Limb (tissue), 2 donors: ENCODE results near the gene UROC1.

Experiments used
- DNase-seq, 2 donors: peaks; one replicate each; pipeline ENCODE4 v3.0.0-alpha.2; 2016; ENCODE audit errors: extremely low spot score in 2 of 2

UROC1 gene

DNA sequence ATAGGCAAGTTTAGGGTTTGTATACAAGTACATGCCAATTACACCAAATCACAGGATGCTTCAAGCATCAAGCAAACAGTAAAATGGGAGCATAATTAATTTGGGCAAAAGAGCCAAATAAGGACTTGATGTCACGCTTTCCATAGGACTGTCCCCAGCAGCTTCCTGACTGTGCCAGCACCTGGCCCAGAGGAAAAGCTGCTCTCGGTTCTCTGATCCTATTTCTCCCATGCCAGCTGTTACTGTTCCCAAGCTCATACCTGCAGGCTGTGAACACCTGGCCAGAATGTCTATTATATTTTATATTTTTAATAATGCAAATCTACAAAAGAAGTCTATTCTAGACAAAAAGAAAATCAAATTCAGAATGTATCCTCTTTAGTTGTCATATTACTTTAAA lies 54.1 kb downstream of the UROC1 start:
- DNase-seq = no peak

DNA sequence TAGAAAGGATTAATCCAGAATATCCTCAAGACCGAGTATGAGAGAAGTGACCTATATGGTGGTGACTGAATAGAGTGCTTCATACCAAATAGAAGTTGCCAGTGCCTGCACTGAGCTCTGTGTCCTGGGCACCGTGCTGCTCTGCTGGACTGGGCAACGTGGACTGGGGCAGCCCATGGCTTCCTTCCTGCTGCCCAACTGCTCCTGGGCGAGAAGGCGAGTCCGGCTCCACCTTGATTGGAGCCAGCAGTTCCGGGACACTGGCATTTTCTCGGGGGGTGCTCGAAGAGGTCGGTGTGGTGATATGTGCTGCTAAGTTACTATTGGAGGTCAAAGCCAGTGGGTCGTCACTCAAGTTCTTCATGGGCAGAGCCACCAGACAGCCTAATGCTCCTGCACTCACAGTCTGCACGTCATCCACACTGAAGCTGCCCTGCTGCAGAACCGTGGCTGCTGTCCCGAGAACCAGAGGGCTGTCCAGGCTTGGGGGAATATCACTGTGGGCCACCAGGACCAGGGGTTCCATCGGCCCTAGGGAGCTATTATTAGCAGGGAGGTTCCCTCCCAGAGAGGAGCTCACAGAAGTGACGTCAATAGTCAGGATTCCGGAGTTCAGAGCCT lies 56.0 kb downstream of the UROC1 start:
- DNase-seq = no peak

DNA sequence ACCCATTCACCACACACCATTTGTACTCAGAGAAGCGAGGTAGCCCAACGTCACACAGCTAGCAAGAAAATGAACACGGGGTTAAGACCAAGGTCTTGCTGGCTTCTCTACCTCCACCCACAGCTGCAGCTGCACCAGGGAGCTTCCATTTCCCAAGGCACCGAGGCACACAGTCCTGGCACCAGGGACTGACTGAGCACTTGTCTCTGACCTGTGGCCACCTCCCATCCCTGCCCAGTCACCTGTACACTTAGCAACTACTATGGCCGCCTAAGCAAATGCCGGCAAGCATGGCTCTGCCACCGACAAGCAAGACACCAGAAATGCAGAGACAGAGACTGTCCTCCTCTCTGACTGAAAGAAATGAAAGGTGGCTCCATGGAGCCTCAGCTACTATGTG lies 57.2 kb downstream of the UROC1 start:
- DNase-seq = no peak

DNA sequence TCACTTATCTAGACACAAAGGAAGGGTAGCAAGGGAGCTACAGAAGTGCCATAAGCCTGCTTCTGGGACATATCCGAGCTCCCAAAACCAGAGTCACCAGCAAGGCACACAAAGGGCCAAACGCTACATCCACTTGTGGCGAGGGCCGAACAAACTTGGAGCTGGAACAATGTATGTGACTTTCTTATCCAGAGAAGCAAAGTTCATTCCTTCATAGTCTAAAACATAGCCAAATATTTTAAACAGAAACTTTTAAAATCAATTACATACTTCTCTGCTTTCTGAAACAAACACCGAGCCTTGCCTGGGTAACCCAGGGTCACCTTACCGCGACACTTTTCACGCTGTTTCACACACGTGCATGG lies 57.8 kb downstream of the UROC1 start:
- DNase-seq = no peak

DNA sequence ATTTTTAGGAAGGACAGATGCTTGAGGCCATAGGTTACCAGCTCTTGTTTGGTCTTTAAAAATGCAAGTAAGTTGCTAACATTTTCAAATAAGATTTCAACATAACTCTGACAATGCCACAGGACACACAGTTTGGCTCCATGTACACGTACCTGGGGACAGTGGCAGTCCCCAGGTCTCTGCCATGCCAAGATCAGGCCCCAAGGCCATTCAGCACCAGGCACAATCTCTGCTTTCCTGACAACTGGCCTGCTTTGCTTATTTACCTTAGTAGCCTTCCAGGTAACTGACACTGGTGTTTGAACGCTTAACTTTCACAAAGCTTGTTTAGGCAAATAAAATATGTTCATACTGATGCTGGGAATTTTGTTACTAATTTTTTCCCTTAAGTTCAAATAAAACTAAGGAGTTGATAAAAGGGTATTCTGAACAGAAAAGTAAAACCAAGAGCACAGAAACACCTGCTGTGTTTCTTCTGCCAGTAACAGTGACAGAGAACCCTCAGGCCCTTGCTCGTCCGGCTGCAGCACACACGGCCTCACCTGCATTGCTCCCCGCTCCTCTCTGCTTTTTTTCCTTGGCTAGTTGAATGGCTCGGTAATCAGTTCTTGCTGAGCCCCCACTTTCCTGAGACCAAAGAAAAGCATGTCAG lies 58.3 kb downstream of the UROC1 start:
- DNase-seq = no peak

DNA sequence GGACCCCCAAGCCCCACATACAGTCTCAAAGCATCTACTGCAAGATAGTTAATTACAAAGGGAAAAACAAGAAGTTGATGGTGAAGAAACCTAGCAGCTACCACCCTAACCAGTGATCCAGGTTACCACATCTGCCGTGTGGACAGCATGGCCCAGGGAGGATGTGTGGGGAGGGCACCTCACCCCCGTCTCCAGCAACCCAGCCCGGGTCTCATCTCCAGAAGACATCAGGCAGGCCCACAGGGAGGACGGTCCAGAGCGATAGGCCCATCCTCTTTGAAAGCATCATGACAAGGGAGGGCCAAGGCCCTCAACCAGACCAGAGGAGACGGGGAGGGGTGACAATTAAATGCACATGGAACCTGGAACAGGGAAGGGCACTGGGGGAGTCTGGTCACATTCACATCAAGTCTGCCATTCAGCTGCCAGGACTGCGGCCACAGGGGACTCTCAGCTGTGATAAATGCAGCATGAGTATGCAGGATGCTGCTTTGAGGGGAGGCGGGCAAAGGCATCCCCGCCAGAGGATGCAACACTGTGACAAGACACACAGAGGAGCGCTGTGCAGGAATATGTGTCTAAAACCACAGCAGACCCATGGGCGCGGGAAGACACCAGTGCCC lies 60.7 kb downstream of the UROC1 start:
- DNase-seq = no peak

DNA sequence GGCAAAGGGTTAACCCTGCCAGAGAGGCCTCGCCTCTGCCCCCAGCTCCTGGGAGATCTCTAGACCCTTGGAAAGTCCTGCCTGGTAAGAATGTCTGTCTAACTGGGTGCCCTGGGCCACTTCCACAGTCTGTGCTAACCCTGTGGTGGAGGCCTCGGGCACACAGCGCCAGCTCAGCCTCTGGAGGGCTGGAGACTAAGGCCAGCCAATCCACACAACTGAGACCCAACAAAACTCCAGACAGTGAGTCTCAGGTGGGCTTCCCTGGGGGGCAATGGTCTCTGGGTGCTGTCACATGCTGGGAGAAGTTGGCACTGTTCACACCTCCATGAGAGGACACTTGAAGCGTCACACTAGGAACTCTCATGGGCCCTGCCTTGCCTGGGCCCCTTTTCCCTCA lies 61.4 kb downstream of the UROC1 start:
- no peak for DNase-seq

DNA sequence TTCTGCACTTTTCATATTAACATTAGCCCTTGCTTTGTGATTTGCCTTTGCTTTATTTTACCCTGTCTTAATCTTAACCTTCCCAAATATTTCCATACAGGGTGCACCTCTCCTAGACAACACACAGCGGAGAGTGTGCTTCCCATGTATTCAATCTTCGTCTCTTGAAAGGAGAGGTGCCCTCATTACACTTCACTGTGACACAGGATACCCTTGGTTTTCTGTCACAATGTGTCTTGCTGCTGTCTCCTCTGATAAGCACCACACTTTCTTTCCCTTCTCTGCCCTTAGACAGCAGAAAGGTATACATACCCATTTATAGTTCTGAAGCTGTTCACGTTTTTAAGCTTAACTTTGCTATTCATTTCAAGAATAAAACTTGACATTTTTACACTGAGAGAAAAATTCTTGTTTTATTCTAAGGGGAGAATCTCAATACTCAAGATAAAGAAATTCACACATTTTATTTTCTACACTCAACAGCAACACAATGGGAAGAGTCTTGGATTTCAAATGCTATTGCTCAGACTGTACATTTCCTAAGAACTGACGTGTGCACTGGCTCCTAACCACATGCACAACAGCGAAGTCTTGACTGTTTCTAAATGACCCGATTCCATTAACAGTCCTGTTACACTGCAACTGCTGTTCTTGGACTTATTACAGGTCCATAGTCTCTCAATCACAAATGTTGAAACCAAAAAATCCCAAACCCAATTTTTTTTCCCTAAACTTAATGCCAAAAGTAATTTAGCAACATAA lies 63.0 kb downstream of the UROC1 start:
- DNase-seq = no peak

DNA sequence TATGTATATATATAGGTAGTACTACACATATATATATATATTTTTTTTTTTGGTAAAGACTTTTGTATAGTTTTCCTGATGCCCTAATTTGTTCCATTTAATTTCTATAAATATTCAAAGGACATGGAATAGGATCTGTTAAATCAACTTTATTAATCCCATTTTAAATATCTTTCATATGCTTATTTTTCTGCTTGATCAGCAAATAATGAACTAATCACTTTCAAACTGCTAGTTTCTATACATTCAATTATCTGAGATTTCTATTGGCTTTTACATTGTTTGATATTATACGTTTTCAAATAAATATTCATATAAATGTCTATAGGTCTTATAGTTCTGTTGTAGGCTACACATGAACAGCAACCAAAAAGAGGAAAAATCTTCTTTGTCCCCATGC lies 63.5 kb downstream of the UROC1 start:
- no peak for DNase-seq

DNA sequence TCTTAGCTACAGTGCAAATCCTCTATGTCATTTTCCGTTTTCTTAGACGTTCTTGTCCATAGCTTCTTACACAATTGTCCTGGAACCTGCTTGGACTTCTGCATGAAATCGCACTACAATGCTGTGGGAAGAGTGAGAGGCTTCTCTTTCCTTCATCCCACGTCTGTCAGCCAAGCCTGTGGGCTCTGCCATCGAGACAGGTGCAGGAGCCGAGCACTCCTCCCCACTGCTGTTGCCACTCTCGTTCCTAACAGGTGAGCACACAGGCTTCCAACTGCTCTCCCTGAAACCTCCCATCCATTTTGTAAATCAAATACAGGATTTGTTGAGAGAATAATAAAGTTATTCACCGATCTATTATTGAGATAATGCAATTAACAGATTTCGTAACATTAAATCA lies 65.4 kb downstream of the UROC1 start:
- peak in 1 of 2 donors; percentile 7 for DNase-seq

DNA sequence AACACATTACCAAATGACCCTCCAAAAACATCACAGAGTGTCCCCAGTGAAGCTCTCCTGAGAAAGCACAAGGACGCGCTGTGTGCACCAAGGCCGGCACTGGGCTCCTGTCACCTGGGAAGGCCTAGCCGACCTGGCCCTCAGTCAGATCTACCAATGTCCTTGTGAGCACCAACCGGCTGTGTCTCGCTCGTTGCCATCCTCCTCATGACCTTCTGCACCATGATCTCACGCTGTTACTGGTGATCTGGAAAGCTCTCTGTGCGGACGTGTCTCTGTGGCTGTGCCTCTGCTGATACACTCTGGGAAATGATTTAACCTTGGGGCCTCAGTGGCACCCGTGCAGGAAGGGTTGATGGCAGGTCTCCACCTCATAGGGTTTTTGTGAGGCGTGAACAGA lies 66.1 kb downstream of the UROC1 start:
- DNase-seq = peak in 1 of 2 donors; percentile 4

DNA sequence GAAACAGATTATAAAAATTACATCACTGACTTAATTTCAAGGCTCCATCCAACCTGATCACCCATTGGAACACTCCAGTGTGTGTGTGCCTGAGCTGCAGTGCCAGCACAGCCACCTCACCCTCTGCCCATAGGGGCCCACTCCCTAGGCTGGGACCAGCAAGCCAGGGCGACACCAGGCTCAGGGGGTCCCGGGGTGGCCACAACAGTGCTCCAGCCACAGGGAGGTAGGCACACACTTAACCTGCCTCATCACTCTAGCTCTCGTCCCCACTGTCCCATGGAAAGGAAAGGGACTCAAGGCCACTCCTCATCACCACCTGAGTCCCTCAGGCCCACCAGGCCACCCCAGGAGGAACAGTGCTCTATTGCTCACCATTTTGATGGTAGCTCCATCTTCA lies 66.8 kb downstream of the UROC1 start:
- peak in 1 of 2 donors; percentile 5 for DNase-seq

DNA sequence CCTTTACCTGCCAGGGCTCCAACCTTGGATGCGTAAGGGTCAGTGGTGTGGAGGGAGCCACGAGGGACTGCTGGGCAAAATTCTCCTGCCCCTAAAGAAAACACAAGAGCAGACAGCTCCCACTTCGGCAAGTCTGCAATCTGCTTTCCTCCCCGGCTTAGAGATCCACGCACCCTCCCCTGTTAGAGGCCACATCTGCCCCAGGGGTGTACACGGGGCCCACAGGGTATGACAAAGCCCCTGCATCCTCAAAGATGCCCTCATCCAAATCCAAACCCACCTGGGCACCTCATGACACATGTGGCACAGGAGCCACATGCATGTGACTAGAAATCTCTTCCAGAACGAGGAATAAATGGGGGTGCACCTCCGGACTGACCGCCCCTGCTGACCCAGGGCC lies 67.4 kb downstream of the UROC1 start:
- DNase-seq = peak in 1 of 2 donors; percentile 11

DNA sequence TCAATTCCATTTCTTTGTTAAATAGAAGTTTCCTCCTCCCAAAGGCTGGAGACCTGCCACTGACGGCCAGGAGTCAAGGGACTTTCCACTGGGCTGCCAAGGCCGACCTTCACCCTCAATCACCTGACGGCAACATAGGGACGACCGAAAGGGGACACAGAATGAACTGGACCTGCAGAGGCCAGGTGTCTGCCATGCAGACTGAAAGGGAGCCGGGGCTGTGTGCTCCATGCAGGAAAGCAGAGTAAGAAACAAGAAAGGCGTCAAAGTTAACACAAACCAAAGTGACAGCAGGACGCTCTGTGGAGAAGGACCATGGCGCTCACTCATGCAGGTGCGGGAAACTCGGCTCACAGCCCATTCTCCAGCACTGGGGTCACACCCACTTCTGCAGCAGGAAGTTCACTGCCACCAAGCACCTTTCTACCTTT lies 67.9 kb downstream of the UROC1 start:
- DNase-seq = peak in 1 of 2 donors; percentile 15

DNA sequence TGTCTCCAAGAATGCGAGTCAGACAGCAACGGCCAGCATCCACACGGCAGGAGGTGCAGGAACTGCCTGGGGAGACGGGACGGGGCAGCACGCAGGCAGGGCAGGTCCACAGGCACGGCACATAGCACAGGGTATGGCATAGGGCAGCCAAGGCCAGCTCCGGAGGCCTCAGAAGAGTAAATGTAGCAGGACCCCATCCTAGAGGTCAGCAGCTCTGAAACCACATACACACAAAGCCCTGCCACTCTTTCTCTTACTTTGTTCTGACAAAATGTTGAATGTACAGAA lies 68.7 kb downstream of the UROC1 start:
- DNase-seq = no peak

DNA sequence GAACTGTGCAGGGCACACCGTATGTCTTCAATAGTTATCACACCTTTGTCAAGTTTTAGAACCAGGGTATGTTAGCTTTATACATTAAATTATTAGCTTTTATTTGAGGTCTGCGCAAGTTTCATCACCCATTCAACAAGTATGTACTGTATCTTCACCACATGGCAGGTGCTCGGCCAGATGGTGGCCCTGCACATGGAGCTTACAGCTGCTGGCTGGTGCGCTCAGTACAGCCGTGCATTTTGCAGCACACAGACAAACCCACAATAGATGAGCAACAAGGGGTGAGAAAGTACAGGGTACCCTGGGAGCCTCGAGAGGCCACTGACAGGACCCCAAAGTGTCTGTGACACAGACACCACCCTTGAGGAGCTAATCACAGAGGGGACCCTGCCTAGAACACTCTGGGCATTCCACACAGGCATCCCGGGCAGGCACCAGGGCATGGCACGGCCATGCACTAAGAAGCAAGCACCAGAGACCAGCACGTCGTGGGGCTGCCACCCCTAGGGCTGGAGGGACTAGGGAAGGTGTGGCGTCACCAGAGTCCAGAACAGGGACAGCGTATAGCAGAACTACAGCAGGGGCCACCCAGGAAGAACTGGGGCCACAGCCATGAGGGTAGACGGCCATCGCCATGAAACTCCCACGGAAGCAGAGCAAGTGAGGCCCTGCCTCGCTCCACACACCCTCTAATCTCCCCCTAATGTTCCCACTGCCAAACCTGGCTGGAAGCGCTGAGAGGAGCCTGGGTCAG lies 69.3 kb downstream of the UROC1 start:
- peak; percentile 8 to 27 for DNase-seq

DNA sequence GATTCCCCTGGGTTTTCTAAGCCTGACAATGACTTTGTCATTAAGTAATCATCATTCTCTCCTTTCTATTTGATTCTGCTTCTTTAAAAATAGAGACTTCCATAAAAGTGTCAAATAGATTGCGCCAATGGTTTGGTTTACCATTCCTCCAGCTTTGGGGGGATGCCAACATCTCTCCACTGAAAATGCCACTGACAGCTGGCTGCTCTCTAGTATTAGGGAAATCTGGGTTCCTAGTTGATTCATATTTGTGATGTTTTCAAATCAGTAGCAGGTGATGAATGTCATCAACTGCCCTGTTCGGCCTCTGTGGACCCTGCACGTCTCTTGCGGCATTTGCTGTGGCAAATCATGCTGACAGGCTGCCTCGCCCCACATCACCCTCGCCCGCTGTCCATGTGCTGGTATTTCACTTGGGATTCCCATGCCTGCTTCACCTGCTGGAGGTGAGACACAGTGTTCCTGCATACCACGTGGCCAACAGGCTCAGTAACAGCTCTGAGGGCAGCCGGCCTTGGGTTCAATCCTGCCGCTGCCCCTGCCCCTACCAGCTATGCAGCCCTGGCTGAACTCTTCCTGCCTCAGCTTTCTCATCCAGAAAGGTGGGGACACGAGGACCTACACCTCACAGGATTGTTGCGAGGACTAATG lies 70.0 kb downstream of the UROC1 start:
- peak in 1 of 2 donors; percentile 12 for DNase-seq

DNA sequence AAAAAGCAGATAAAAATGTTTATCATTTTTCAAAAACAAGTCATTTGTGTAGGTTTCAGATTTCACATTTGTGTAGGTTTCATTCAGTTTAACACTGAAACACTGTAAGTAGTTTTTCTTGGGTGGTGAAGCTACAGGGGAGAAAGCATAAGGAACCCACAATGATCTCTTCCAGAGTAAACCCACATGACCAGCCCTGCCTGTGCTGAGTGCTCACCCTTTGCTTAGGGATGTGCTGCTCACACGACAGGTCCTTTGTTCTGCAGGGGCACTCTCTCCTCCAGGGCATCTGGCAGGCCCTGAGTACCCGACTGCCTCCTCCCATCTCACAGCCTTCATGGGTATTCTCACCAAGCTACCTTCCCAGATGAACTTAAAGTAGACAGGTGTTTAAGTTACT lies 70.8 kb downstream of the UROC1 start:
- DNase-seq = peak in 1 of 2 donors; percentile 22

DNA sequence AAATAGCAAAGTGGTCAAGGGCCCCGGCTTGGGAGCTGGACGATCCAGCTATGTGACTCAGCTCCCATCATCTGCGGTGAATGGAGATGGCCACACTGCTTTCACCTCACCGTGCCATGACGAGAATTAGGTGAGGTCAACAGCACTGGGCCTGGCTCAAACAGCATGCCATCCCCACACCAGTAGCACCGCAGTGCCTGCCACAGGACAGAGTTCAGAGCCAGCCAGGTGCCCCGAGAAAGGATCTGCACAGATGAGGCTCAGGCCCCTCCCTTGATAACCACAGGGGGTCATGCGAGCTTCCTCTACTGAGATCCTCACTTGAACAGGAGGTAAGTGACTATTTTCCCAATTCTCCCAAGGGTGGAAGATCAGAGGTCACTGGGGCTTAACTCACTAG lies 71.3 kb downstream of the UROC1 start:
- peak in 1 of 2 donors; percentile 9 for DNase-seq

DNA sequence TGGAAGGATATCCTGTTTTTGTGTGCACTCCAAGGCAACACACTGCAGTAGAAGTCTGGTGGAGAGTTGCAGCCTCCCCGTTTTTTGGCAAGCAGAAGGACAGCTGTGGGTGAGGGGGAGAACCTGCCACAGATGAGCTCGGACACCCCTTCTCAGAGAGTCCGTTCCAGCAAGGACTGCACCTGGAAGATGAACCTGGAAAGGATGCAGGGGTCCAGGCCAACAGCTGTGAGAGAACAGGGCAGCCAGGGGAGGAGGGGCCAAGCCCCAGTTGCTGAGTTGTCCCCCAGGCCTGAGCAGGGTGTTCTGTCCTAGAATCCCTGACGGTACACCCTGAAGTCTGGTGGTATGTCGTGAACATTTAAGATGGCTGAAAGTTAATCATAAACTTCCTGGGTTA lies 72.1 kb downstream of the UROC1 start:
- DNase-seq = peak; percentile 6 to 17

DNA sequence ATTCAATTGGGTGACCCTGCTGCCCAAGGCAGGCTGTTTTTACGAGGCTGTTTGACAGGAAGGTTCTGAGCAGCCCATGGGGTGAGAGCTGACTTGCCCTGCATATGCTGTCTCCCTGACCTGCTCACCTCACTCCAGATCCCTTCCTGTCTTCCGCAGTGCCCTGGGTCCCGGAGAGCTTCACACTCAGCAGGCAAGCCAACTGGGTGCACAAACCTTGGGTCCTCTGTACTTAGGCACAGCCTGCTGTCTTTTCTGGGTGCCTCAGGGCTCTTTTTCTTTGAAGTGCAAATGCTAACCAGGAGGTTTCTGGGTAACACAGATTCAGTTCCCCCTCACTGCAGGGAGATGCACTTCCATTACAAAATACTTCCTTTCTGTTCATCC lies 74.7 kb downstream of the UROC1 start:
- DNase-seq = no peak
